GDM1 (cell line): Measurements from ENCODE around the gene AFF2.
"Not testable (repeated sequence)": the region's sequence is repeated elsewhere in the genome, so short reads cannot be mapped to it uniquely, and the experiment has no call there.

Source experiments
- DNase-seq: peaks from one replicate; lab custom pipeline; 2025; lab: John Stamatoyannopoulos, UW

The AFF2 gene

GRCh38 chrX:148856505-148856904 lies 356.1 kb downstream of the AFF2 start:
- no peak for DNase-seq

- no peak for DNase-seq
These were observed 365.1 kb downstream of the AFF2 start for GRCh38 chrX:148865277-148866210.

GRCh38 chrX:148867596-148867995 lies 367.2 kb downstream of the AFF2 start:
- DNase-seq = no peak

GRCh38 chrX:148871422-148872160 lies 371.2 kb downstream of the AFF2 start:
- DNase-seq = no peak

GRCh38 chrX:148872161-148872535 lies 371.7 kb downstream of the AFF2 start:
- no peak for DNase-seq

- DNase-seq = no peak
These were observed 372.5 kb downstream of the AFF2 start for GRCh38 chrX:148872881-148873280.

- DNase-seq = no peak
These were observed 374.3 kb downstream of the AFF2 start for GRCh38 chrX:148874636-148875246.

- no peak for DNase-seq
These were observed 378.0 kb downstream of the AFF2 start for GRCh38 chrX:148878371-148878770.

- DNase-seq = no peak
These were observed 384.8 kb downstream of the AFF2 start for GRCh38 chrX:148885203-148885602.

- no peak for DNase-seq
These were observed 393.0 kb downstream of the AFF2 start for GRCh38 chrX:148893395-148893794.

GRCh38 chrX:148902581-148902980 lies 402.2 kb downstream of the AFF2 start:
- DNase-seq = no peak

- DNase-seq = no peak
These were observed 402.8 kb downstream of the AFF2 start for GRCh38 chrX:148903176-148903575.

- DNase-seq = no peak
These were observed 404.1 kb downstream of the AFF2 start for GRCh38 chrX:148904421-148905111.

- no peak for DNase-seq
These were observed 405.0 kb downstream of the AFF2 start for GRCh38 chrX:148905400-148905799.

GRCh38 chrX:148906628-148907027 lies 406.2 kb downstream of the AFF2 start:
- DNase-seq = not testable (repeated sequence)

- no peak for DNase-seq
These were observed 409.3 kb downstream of the AFF2 start for GRCh38 chrX:148909758-148910157.

- no peak for DNase-seq
These were observed 413.6 kb downstream of the AFF2 start for GRCh38 chrX:148913971-148914370.

- DNase-seq = no peak
These were observed 414.4 kb downstream of the AFF2 start for GRCh38 chrX:148914783-148915182.

- DNase-seq = no peak
These were observed 415.1 kb downstream of the AFF2 start for GRCh38 chrX:148915474-148915873.

- no peak for DNase-seq
These were observed 417.0 kb downstream of the AFF2 start for GRCh38 chrX:148917441-148917840.

- DNase-seq = no peak
These were observed 423.2 kb downstream of the AFF2 start for GRCh38 chrX:148923631-148924030.

GRCh38 chrX:148926371-148926770 lies 426.0 kb downstream of the AFF2 start:
- no peak for DNase-seq
